ENCODE results near the gene RAB3B. TPM values are rescaled to one million over a fixed set of nuclear protein-coding genes. Genes with fewer than 3 reads are reported as not detected.

The RAB3B gene
- total and polyA plus RNA-seq, 9 of the 15 experiments (the other 6 are each of a cell fraction or from before 2014, with no cell fraction given): 0.07 to 0.47 (median 0.27) TPM

DNA sequence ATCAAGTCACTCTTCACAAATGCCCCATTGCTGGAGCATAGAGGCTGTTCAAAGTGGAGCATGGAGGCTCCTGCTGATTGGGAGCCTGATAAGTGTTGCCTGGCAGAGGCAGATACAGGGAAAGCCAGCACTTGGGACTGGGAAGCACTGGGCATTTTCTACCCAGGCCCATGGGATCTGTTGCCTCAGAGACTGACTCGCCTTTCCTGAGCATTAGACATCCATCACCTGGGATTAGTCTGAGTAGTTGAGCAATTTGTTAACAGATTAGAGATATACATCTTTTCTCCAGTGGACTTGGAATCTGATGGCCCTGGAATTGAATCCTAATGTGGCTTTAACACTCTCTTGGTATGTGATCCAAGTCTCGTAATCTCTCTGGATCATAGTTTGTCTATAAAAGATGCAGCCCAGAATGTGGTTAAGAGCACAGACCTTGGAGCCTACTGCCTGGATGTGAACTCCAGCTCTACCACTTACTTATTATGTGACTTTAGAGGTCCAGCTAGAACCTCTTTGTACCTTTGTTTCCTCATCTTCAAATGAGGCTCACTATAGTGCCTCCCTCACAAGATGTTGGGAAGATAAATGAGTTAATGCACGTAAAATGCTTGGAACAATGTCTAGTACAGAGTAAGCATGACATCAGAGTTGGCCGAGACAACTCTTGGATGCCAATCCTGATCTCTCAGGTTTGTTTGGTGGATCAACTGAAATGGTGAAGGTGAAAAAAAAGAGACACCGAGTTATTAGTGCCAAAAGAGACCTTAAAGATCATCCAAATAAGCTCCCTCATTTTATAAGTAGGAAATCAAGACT is 73.7 kb downstream of the RAB3B start (continued):
- TF ChIP-seq USF2 (CRISPR knock-in tag; IDR thresholded peaks at IDR 0.05): no peak

DNA sequence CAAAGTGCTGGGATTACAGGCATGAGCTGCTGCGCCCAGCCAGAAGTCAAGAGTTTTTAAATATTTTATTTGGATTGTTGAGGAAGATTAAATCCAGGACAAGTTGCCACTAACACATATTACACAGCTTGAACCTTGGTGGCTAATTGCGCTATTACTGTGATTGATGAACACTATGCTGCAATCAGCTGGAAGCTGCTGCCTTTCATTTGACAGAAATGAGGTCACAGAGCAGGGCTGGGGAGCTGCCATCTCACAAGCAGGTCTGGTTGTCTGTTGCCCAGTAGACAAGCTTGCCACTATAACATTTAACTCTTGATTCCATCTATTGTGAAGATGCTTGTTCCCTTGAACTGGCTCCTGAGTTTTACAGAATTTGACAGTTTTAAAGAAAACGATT is 74.5 kb downstream of the RAB3B start:
- Histone ChIP-seq H3K36me3 (ENCODE audit: control insufficient read depth, insufficient read depth, low read length) (no peaks in the 10 kb centered on the region), H3K27me3 (ENCODE audit: control insufficient read depth in 2 of 2, insufficient read depth in 2 of 2, low read length in 2 of 2) (peaks cover 33 to 46% of the 10 kb centered on the region in 2 experiments), H3K79me2 (ENCODE audit: control insufficient read depth, insufficient read depth, low read length) (no peaks in the 10 kb centered on the region), H3K9me3 (replicated peaks; ENCODE audit: control insufficient read depth, insufficient read depth, low read depth, low read length) (no peaks in the 10 kb centered on the region), H3K9ac (ENCODE audit: insufficient read depth in 1 of 2, low read depth in 2 of 2, low read length in 2 of 2) (no peak overlapping the region), H2AFZ (ENCODE audit: low read depth, low read length) (no peak overlapping the region), H3K27ac (ENCODE audit: extremely low read depth, low read depth, low read length) (no peak overlapping the region), H3K9me1 (ENCODE audit: control insufficient read depth, insufficient read depth, low read length) (no peaks in the 10 kb centered on the region), H3K4me3 (no peak overlapping the region), H4K20me1 (replicated peaks; ENCODE audit: control insufficient read depth, insufficient read depth, low read length) (no peaks in the 10 kb centered on the region), H3K4me2 (ENCODE audit: insufficient read depth, low read length) (no peak overlapping the region), H3K4me1 (replicated peaks in 1 of 2; ENCODE audit: control insufficient read depth in 2 of 2, insufficient read depth in 2 of 2, low read length in 2 of 2) (no peaks in the 10 kb centered on the region)
- POLR2A ChIA-PET: no interaction called here
- ATAC-seq: no peak
- no peak for FAIRE-seq
- in situ Hi-C loops (cut with MboI) (no loop called here), intact Hi-C loops (cut with micrococcal nuclease) (no loop called here)
- DNase-seq (ENCODE audit: extremely low read depth in 1 of 4, low spot score in 3 of 4): no peak
- 1% methylated on average over 3 of the region's 3 CpGs for WGBS (ENCODE audit: insufficient coverage, low coverage, missing lambda C conversion rate)
- BruUV-seq (replicated peaks): no TSS peak
- TF ChIP-seq, protein P1, sequence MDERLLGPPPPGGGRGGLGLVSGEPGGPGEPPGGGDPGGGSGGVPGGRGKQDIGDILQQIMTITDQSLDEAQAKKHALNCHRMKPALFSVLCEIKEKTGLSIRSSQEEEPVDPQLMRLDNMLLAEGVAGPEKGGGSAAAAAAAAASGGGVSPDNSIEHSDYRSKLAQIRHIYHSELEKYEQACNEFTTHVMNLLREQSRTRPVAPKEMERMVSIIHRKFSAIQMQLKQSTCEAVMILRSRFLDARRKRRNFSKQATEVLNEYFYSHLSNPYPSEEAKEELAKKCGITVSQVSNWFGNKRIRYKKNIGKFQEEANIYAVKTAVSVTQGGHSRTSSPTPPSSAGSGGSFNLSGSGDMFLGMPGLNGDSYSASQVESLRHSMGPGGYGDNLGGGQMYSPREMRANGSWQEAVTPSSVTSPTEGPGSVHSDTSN (CRISPR knock-in tag; IDR thresholded peaks at IDR 0.05; ENCODE audit: low read depth): no peak
- TF ChIP-seq, protein P1 (tag; conservative IDR thresholded peaks at IDR 0.05; ENCODE audit: low read depth): no peak
- TF ChIP-seq HNRNPK (IDR thresholded peaks at IDR 0.05; ENCODE audit: low read depth, low read length, poor library complexity, severe bottlenecking): no peak
- TF ChIP-seq KLF16 (IDR thresholded peaks at IDR 0.05): no peak
- TF ChIP-seq NBN (IDR thresholded peaks at IDR 0.05; ENCODE audit: low read depth): no peak
- TF ChIP-seq SMAD3 (CRISPR knock-in tag; conservative IDR thresholded peaks at IDR 0.05): no peak
- no peak for TF ChIP-seq MTA2 (IDR thresholded peaks at IDR 0.05; ENCODE audit: low read depth)
- no peak for TF ChIP-seq ZNF174 (CRISPR knock-in tag; IDR thresholded peaks at IDR 0.05)
- no peak for TF ChIP-seq STAT5A (IDR thresholded peaks at IDR 0.05; ENCODE audit: borderline replicate concordance, low read length)
- no peak for TF ChIP-seq SAFB2 (IDR thresholded peaks at IDR 0.05; ENCODE audit: borderline replicate concordance, low read depth, low read length, severe bottlenecking)
- TF ChIP-seq, protein P2, sequence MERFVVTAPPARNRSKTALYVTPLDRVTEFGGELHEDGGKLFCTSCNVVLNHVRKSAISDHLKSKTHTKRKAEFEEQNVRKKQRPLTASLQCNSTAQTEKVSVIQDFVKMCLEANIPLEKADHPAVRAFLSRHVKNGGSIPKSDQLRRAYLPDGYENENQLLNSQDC (CRISPR knock-in tag; IDR thresholded peaks at IDR 0.05): no peak
- TF ChIP-seq ILK (tag; IDR thresholded peaks at IDR 0.05; ENCODE audit: borderline replicate concordance, low read depth): no peak
- no peak for TF ChIP-seq DNMT1 (IDR thresholded peaks at IDR 0.05)
- TF ChIP-seq RBBP5 (IDR thresholded peaks at IDR 0.05; ENCODE audit: borderline replicate concordance, insufficient read depth, low read length, poor library complexity, severe bottlenecking): no peak
- no peak for TF ChIP-seq ZNF696 (CRISPR knock-in tag; conservative IDR thresholded peaks at IDR 0.05)
- no peak for TF ChIP-seq TCF7L2 (IDR thresholded peaks at IDR 0.05; ENCODE audit: low read depth, low read length)
- no peak for TF ChIP-seq NFIX (CRISPR knock-in tag; IDR thresholded peaks at IDR 0.05; ENCODE audit: low read depth)
- CTCF ChIA-PET (ENCODE audit: low intra/inter-chr PET ratio): no interaction called here
